H1 (cell line): ENCODE results near the gene GLTPD2. TPM values are rescaled to one million over a fixed set of nuclear protein-coding genes. Genes with fewer than 3 reads are reported as not detected.

Source experiments
- CTCF ChIA-PET: fragments of 300-600 bp; sonication (Branson Sonifier 250); formaldehyde crosslinking; loops from one replicate; lab custom pipeline; 2021; ENCODE audit not compliant: partially characterized antibody; lab: Charles Lee
- POLR2A ChIA-PET: fragments of 300-600 bp; sonication (Branson Sonifier 250); formaldehyde crosslinking; loops from one replicate; lab custom pipeline; 2021; ENCODE audit warnings: inconsistent platforms; ENCODE audit not compliant: partially characterized antibody; lab: Charles Lee
- DNase-seq, 2 experiments: peaks; one replicate each; pipeline versions ENCODE4 v3.0.0 to v3.0.0-alpha.2; 2010 to 2022; ENCODE audit warnings: low spot score in 2 of 2, low read depth in 1 of 2, mixed read lengths in 1 of 2
- FAIRE-seq: peaks from 2 replicates; lab custom pipeline; 2011; peaks lifted over from hg19 to GRCh38; lab: Jason Lieb, UNC
- H2AFZ ChIP-seq: 2 replicates; pipeline ENCODE4 v1.8.1; 2012; ENCODE audit warnings: low read length, inconsistent platforms
- H2AK5ac ChIP-seq: 2 replicates; pipeline ENCODE4 v1.6.1; 2013; ENCODE audit warnings: low read depth, low read length
- H2BK120ac ChIP-seq: replicated peaks from 2 replicates; pipeline ENCODE3; 2013; ENCODE audit warnings: low read depth, low read length, inconsistent platforms
- H2BK12ac ChIP-seq: 2 replicates; pipeline ENCODE4 v1.6.1; 2013; ENCODE audit warnings: low read depth, low read length
- H2BK15ac ChIP-seq: 2 replicates; pipeline ENCODE4 v1.6.1; 2013; ENCODE audit warnings: low read length
- H2BK20ac ChIP-seq: 2 replicates; pipeline ENCODE4 v1.6.1; 2013; ENCODE audit warnings: low read length
- H2BK5ac ChIP-seq: 2 replicates; pipeline ENCODE4 v1.6.1; 2013; ENCODE audit warnings: low read depth, low read length
- H3K14ac ChIP-seq: 2 replicates; pipeline ENCODE4 v1.6.1; 2013; ENCODE audit warnings: inconsistent platforms; ENCODE audit not compliant: insufficient read length
- H3K18ac ChIP-seq: 2 replicates; pipeline ENCODE4 v1.6.1; 2013; ENCODE audit warnings: low read length; ENCODE audit errors: extremely low read depth
- H3K23ac ChIP-seq: 2 replicates; pipeline ENCODE4 v1.6.1; 2013; ENCODE audit warnings: inconsistent platforms; ENCODE audit not compliant: insufficient read length
- H3K23me2 ChIP-seq: 2 replicates; pipeline ENCODE4 v1.6.1; 2013; ENCODE audit warnings: low read depth, low read length
- H3K27ac ChIP-seq: 2 replicates; pipeline ENCODE4 v1.6.1; 2011; ENCODE audit warnings: low read depth, low read length, inconsistent platforms
- H3K27me3 ChIP-seq, 4 experiments: replicated peaks in 1 of 4; 1 replicate in 1 of 4; 2 replicates in 3 of 4; pipeline versions ENCODE4 v1.6.1 to v1.8.1; 2011 to 2013; ENCODE audit warnings: low read length in 3 of 4, mild to moderate bottlenecking in 3 of 4, inconsistent platforms in 2 of 4, mixed read lengths in 2 of 4, moderate library complexity in 1 of 4; ENCODE audit not compliant: control insufficient read depth in 3 of 4, insufficient read depth in 3 of 4; ENCODE audit errors: extremely low read depth in 1 of 4
- H3K36me3 ChIP-seq, 4 experiments: 2 replicates each; pipeline versions ENCODE4 v1.6.1 to v1.8.1; 2011 to 2013; ENCODE audit warnings: mild to moderate bottlenecking in 4 of 4, low read length in 3 of 4, moderate library complexity in 2 of 4, control low read depth in 1 of 4, inconsistent platforms in 1 of 4; ENCODE audit not compliant: insufficient read depth in 4 of 4, control insufficient read depth in 2 of 4
- H3K4ac ChIP-seq: replicated peaks from 2 replicates; pipeline ENCODE3; 2013; ENCODE audit warnings: low read length, low read depth, mixed read lengths, inconsistent platforms; ENCODE audit not compliant: insufficient read length
- H3K4me1 ChIP-seq, 4 experiments: replicated peaks in 1 of 4; 1 replicate in 1 of 4; 2 replicates in 3 of 4; pipeline versions ENCODE4 v1.6.1 to v1.8.1; 2011 to 2013; ENCODE audit warnings: low read length in 3 of 4, inconsistent platforms in 2 of 4, mixed read lengths in 1 of 4; ENCODE audit not compliant: insufficient read depth in 4 of 4, control insufficient read depth in 3 of 4
- H3K4me2 ChIP-seq, 2 experiments: 2 replicates each; pipeline versions ENCODE4 v1.6.1 to v1.8.1; 2011 to 2013; ENCODE audit warnings: low read depth in 2 of 2, low read length in 2 of 2, control low read depth in 1 of 2, inconsistent platforms in 1 of 2, mild to moderate bottlenecking in 1 of 2; ENCODE audit not compliant: insufficient read depth in 1 of 2
- H3K4me3 ChIP-seq, 4 experiments: fragments of 200-600, 300-600 bp in 1 of 4; sonication (generic), shearing (Covaris generic), sonication (Bioruptor Twin) in 1 of 4; 2 replicates each; pipeline versions ENCODE4 v1.5.1 to v1.8.1; 2011 to 2016; ENCODE audit warnings: low read length in 4 of 4, low read depth in 3 of 4, control low read depth in 2 of 4, inconsistent platforms in 2 of 4, mild to moderate bottlenecking in 2 of 4, mixed read lengths in 1 of 4, moderate library complexity in 1 of 4; ENCODE audit not compliant: insufficient read depth in 2 of 4; ENCODE audit errors: extremely low read depth in 1 of 4
- H3K56ac ChIP-seq: replicated peaks from 2 replicates; pipeline ENCODE3; 2013; ENCODE audit warnings: low read depth, mild to moderate bottlenecking, mixed read lengths, low read length, inconsistent platforms; ENCODE audit not compliant: insufficient read length
- H3K79me1 ChIP-seq: 2 replicates; pipeline ENCODE4 v1.6.1; 2013; ENCODE audit warnings: low read depth, low read length, control low read depth
- H3K79me2 ChIP-seq, 2 experiments: 2 replicates each; pipeline versions ENCODE4 v1.6.1 to v1.8.1; 2012 to 2013; ENCODE audit warnings: low read length in 2 of 2, mild to moderate bottlenecking in 2 of 2, inconsistent platforms in 1 of 2; ENCODE audit not compliant: insufficient read depth in 2 of 2, control insufficient read depth in 1 of 2
- H3K9ac ChIP-seq, 4 experiments: replicated peaks in 1 of 4; 1 replicate in 1 of 4; 2 replicates in 3 of 4; pipeline versions ENCODE4 v1.6.1 to v1.8.1; 2011 to 2013; ENCODE audit warnings: low read depth in 3 of 4, low read length in 3 of 4, control low read depth in 2 of 4, mild to moderate bottlenecking in 2 of 4, moderate library complexity in 2 of 4, inconsistent platforms in 1 of 4; ENCODE audit errors: extremely low read depth in 1 of 4
- H3K9me3 ChIP-seq, 2 experiments: 2 replicates each; pipeline versions ENCODE4 v1.6.1 to v1.8.1; 2012 to 2013; ENCODE audit warnings: mild to moderate bottlenecking in 2 of 2, moderate library complexity in 2 of 2, control low read depth in 1 of 2, inconsistent platforms in 1 of 2, low read depth in 1 of 2, low read length in 1 of 2, mixed read lengths in 1 of 2; ENCODE audit not compliant: insufficient read depth in 2 of 2
- H4K20me1 ChIP-seq, 2 experiments: replicated peaks in 1 of 2; 2 replicates each; pipeline versions ENCODE3 to v1.8.1; 2011 to 2013; ENCODE audit warnings: inconsistent platforms in 2 of 2, low read length in 2 of 2, mild to moderate bottlenecking in 1 of 2; ENCODE audit not compliant: insufficient read depth in 2 of 2, control insufficient read depth in 1 of 2
- H4K5ac ChIP-seq: 2 replicates; pipeline ENCODE4 v1.6.1; 2013; ENCODE audit warnings: low read length, low read depth, mixed read lengths, inconsistent platforms; ENCODE audit not compliant: insufficient read length
- H4K8ac ChIP-seq: 2 replicates; pipeline ENCODE4 v1.8.0; 2013; ENCODE audit warnings: mild to moderate bottlenecking, moderate library complexity, low read length, inconsistent platforms; ENCODE audit not compliant: insufficient read depth; ENCODE audit errors: extremely low read depth
- H4K91ac ChIP-seq: replicated peaks from 2 replicates; pipeline ENCODE3; 2013; ENCODE audit warnings: low read length, mixed read lengths, inconsistent platforms; ENCODE audit not compliant: insufficient read length
- CBX8 ChIP-seq: fragments of 300-800, 300-1000 bp; sonication (generic); IDR thresholded peaks from 2 replicates; pipeline ENCODE4 v1.7.1; 2016; ENCODE audit warnings: low read depth, low read length, borderline replicate concordance
- E2F6 ChIP-seq: IDR thresholded peaks from 2 replicates; pipeline ENCODE4 v1.6.1; 2012; ENCODE audit warnings: inconsistent platforms
- HDAC2 ChIP-seq, 2 experiments: fragments of 300-600 bp in 1 of 2; sonication (generic) in 1 of 2; IDR thresholded peaks; 2 replicates each; pipeline ENCODE4 v1.6.1; 2011 to 2012; ENCODE audit warnings: low read depth in 2 of 2, low read length in 2 of 2, mild to moderate bottlenecking in 2 of 2, moderate library complexity in 2 of 2, borderline replicate concordance in 1 of 2, inconsistent platforms in 1 of 2
- JUN ChIP-seq: IDR thresholded peaks from 2 replicates; pipeline ENCODE4 v1.6.1; 2011; ENCODE audit warnings: low read depth, mild to moderate bottlenecking, improper control_type of control experiment, low read length
- KDM5A ChIP-seq: fragments of 200-600 bp; IDR thresholded peaks from 2 replicates; pipeline ENCODE4 v1.7.1; 2012; ENCODE audit warnings: mild to moderate bottlenecking, low read length, inconsistent platforms, mixed read lengths
- POLR2A ChIP-seq, 2 experiments: IDR thresholded peaks; 1 replicate in 1 of 2; 2 replicates in 1 of 2; pipeline ENCODE4 v1.6.1; 2011; ENCODE audit warnings: low read depth in 2 of 2, low read length in 2 of 2, mild to moderate bottlenecking in 2 of 2; ENCODE audit errors: control extremely low read depth in 1 of 2
- POU5F1 ChIP-seq: IDR thresholded peaks from 2 replicates; pipeline ENCODE4 v1.6.1; 2011; ENCODE audit warnings: low read depth, mild to moderate bottlenecking, low read length, moderate library complexity
- SP1 ChIP-seq: IDR thresholded peaks from 2 replicates; pipeline ENCODE4 v1.6.1; 2011; ENCODE audit warnings: low read depth, low read length
- SP2 ChIP-seq: IDR thresholded peaks from 2 replicates; pipeline ENCODE4 v1.6.1; 2012; ENCODE audit warnings: mild to moderate bottlenecking, low read length, inconsistent platforms
- TAF7 ChIP-seq: optimal IDR thresholded peaks from 2 replicates; pipeline ENCODE3; 2011; ENCODE audit warnings: low read depth, mild to moderate bottlenecking, inconsistent platforms, low read length, moderate library complexity, borderline replicate concordance
- TCF12 ChIP-seq: IDR thresholded peaks from 2 replicates; pipeline ENCODE4 v1.6.1; 2011; ENCODE audit warnings: low read depth, mild to moderate bottlenecking, low read length
- WGBS, 2 experiments: shearing (Covaris generic) in 1 of 2; methylation state at CpG; one replicate each; pipeline versions ENCODE4 v1.1.6 to v1.1.7; 2013 to 2015; ENCODE audit warnings: low lambda C conversion rate in 2 of 2, mixed read lengths in 2 of 2, inconsistent platforms in 1 of 2, low coverage in 1 of 2, missing lambda C conversion rate in 1 of 2; ENCODE audit not compliant: insufficient replicate concordance in 2 of 2, insufficient coverage in 1 of 2, insufficient read length in 1 of 2; ENCODE audit errors: extremely low coverage in 1 of 2, missing lambda C conversion rate in 1 of 2; 5-methylcytosine and 5-hydroxymethylcytosine counted together
- polyA plus RNA-seq, 7 experiments: library from polyadenylated mRNA; depleted of rRNA in 3 of 7; stranded (reverse) in 5 of 7; unstranded in 2 of 7; fragments of >200 nt in 5 of 7; fragments of 200-250 nt in 2 of 7; gene quantifications; 1 replicate in 5 of 7; 2 replicates in 1 of 7; 4 replicates in 1 of 7; pipeline versions ENCODE4 v1.2.1 to v1.2.3, GENCODE V29; 2011 to 2013; ENCODE audit warnings: missing spikeins in 2 of 7, mixed read lengths in 2 of 7
- total RNA-seq: library from RNA; stranded (reverse); fragmentation: NEBNext Ultra II Directional; extraction: Animal tissue kit (Norgen Biotek cat#: 25700); gene quantifications from 2 replicates; pipeline ENCODE4 v1.2.1, GENCODE V29; 2021
- TF ChIP-seq, protein P1 (sequence below): IDR thresholded peaks from 2 replicates; pipeline ENCODE4 v1.6.1; 2011; ENCODE audit warnings: low read length, improper control_type of control experiment

The GLTPD2 gene
- total and polyA plus RNA-seq, 2 of the 8 experiments (the other 6 are each of a cell fraction or from before 2014, with no cell fraction given): not detected

GRCh38 chr17:4836221-4836620 lies 47.5 kb downstream of the GLTPD2 start:
- H3K14ac ChIP-seq: no peak overlapping the region
- no peak overlapping the region for H2BK20ac ChIP-seq
- H2BK120ac ChIP-seq: no peak overlapping the region
- no peak overlapping the region; the same call in 1 of the 2 replicates for H3K27ac ChIP-seq
- no peak overlapping the region for H4K8ac ChIP-seq
- no peak overlapping the region for H3K4ac ChIP-seq
- H3K36me3 ChIP-seq: peaks cover 0 to 7% (median under 1%) of the 10 kb centered on the region in 4 experiments; a peak in 1 of 8 replicates
- no peak overlapping the region for H4K91ac ChIP-seq
- DNase-seq: no peak
- H3K9ac ChIP-seq: no peak overlapping the region
- H3K23me2 ChIP-seq: peaks cover 6% of the 10 kb centered on the region
- H2BK15ac ChIP-seq: no peak overlapping the region
- POLR2A ChIA-PET: interaction anchor here (1.0 to 2.0 kb wide), 3 partner anchors 10 to 131 kb away, joined by 4 to 6 read pairs (median 4); partner anchors contain the start of gene SPAG7
- H2AK5ac ChIP-seq: no peak overlapping the region
- FAIRE-seq: no peak
- no peaks in the 10 kb centered on the region for H3K27me3 ChIP-seq
- WGBS, 2 experiments: 85% methylated on average over 4 of the region's 4 CpGs; no CpG with 5 or more reads in 1 of the 2 experiments
- H3K56ac ChIP-seq: no peak overlapping the region
- H3K23ac ChIP-seq: no peak overlapping the region
- peaks cover 0 to 5% of the 10 kb centered on the region in 2 experiments for H4K20me1 ChIP-seq
- peaks cover 0 to 11% (median 7%) of the 10 kb centered on the region in 4 experiments; a peak in 6 of 7 replicates for H3K4me1 ChIP-seq
- H3K4me2 ChIP-seq: no peak overlapping the region
- peaks cover 0 to 71% of the 10 kb centered on the region in 2 experiments; a peak in 3 of 4 replicates for H3K79me2 ChIP-seq
- no peak overlapping the region for H2BK12ac ChIP-seq
- H2AFZ ChIP-seq: no peak overlapping the region
- peaks cover 6% of the 10 kb centered on the region for H3K79me1 ChIP-seq
- H2BK5ac ChIP-seq: no peak overlapping the region
- no peak overlapping the region for H3K18ac ChIP-seq
- H3K9me3 ChIP-seq: no peaks in the 10 kb centered on the region
- H4K5ac ChIP-seq: no peak overlapping the region
- no peak overlapping the region for H3K4me3 ChIP-seq
- CTCF ChIA-PET: interaction anchor here (0.6 to 2.6 kb wide), 5 partner anchors 24 to 62 kb away, joined by 3 to 10 read pairs (median 3); no protein-coding TSS in a partner anchor
- TF ChIP-seq TCF12 (no peak), SP1 (no peak), POLR2A (IDR thresholded peaks at IDR 0.05; ENCODE audit: control extremely low read depth in 1 of 2, low read depth in 2 of 2, low read length in 2 of 2) (no peak), KDM5A (no peak), E2F6 (no peak), HDAC2 (IDR thresholded peaks at IDR 0.05; ENCODE audit: borderline replicate concordance in 1 of 2, low read depth in 2 of 2, low read length in 2 of 2) (no peak), SP2 (no peak), TAF7 (no peak), POU5F1 (no peak), JUN (no peak), CBX8 (no peak)
- TF ChIP-seq, protein P1, sequence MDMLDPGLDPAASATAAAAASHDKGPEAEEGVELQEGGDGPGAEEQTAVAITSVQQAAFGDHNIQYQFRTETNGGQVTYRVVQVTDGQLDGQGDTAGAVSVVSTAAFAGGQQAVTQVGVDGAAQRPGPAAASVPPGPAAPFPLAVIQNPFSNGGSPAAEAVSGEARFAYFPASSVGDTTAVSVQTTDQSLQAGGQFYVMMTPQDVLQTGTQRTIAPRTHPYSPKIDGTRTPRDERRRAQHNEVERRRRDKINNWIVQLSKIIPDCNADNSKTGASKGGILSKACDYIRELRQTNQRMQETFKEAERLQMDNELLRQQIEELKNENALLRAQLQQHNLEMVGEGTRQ: no peak
